Neural progenitor cell (in vitro differentiated cells): ENCODE data around the gene RAB5A.
"Not testable (repeated sequence)": the region's sequence is repeated elsewhere in the genome, so short reads cannot be mapped to it uniquely, and the experiment has no call there.

Experiments used
- EZH2 ChIP-seq: fragments of 200-600 bp; sonication (generic); IDR thresholded peaks from 2 replicates; pipeline ENCODE4 v1.6.1; 2017; ENCODE audit warnings: antibody characterized with exemption, mild to moderate bottlenecking, moderate library complexity
- TF ChIP-seq, protein P1 (sequence below): fragments of 200-600 bp; sonication (generic); IDR thresholded peaks from 2 replicates; pipeline ENCODE4 v1.5.1; 2017; ENCODE audit warnings: antibody characterized with exemption, mild to moderate bottlenecking

DNA sequence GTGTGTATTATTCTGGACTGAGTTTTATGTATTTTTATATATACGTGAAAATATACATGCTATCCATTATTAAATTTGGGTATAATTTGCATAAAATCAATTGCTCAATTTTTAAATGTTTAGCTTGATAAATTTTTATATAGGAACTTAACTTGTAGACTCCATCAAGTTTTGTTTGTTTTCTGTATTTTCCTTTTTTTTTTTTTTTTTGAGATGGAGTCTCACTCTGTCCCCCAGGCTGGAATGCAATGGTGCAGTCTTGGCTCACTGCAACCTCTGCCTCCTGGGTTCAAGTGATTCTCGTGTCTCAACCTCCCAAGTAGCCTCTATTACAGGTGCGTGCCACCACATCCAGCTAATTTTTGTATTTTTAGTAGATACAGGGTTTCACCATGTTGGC, 69.2 kb downstream of the RAB5A start:
- TF ChIP-seq, protein P1, sequence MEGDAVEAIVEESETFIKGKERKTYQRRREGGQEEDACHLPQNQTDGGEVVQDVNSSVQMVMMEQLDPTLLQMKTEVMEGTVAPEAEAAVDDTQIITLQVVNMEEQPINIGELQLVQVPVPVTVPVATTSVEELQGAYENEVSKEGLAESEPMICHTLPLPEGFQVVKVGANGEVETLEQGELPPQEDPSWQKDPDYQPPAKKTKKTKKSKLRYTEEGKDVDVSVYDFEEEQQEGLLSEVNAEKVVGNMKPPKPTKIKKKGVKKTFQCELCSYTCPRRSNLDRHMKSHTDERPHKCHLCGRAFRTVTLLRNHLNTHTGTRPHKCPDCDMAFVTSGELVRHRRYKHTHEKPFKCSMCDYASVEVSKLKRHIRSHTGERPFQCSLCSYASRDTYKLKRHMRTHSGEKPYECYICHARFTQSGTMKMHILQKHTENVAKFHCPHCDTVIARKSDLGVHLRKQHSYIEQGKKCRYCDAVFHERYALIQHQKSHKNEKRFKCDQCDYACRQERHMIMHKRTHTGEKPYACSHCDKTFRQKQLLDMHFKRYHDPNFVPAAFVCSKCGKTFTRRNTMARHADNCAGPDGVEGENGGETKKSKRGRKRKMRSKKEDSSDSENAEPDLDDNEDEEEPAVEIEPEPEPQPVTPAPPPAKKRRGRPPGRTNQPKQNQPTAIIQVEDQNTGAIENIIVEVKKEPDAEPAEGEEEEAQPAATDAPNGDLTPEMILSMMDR: not testable (repeated sequence)
- TF ChIP-seq EZH2: not testable (repeated sequence)
